GM21515 (cell line): ENCODE data around the gene PRKG1.
"Not testable (repeated sequence)": the region's sequence is repeated elsewhere in the genome, so short reads cannot be mapped to it uniquely, and the experiment has no call there.

ENCODE experiments used
- ATAC-seq: cut with Tn5 transposase; IDR thresholded peaks from one replicate; pipeline ENCODE4 v1.9.1; 2021; ENCODE audit not compliant: unreplicated experiment

Gene PRKG1

GRCh38 chr10:51419196-51420093 lies 345.2 kb downstream of the PRKG1 start:
- ATAC-seq, result no peak

GRCh38 chr10:51421853-51422252 lies 347.6 kb downstream of the PRKG1 start:
- ATAC-seq, result no peak

DNA sequence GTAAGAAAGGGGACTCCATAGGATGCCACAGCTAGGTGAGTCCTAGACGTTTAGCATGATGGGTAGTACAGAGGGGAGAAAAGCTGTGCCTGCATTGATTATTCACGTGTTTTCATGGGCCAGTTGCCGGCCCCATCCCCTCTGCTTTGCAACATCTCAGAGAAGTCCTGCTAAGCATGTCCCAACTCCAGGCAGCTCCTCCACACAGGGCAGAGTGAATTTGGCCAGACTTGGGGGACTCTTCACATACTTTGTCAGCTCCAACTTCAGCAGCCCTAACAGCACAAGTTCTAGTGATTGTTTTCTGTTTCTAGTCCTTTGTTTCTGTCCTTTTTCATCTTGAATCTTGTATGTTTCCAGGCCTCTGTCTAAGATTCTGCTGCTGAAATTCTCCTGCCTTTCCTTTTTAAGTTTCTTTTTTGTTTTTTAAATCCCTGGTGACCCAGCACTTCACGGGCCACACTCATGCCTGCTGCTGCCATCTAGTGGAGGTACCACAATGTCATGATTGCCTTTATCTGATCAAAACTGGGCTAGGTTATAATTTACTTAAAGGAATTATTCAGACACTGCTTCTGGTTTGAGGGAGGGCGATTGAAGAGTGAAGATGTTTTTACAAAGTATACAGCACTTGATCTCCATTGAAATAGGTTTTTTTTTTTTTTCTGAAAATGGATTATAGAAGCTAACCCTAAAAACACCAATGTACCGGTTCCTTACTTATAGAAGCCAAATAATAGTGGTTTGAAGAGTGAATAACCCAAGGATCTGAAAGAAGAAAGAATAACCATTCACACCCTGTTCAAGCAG lies 348.2 kb downstream of the PRKG1 start:
- peak; percentile 63 for ATAC-seq

GRCh38 chr10:51423121-51423452 lies 348.8 kb downstream of the PRKG1 start:
- no peak for ATAC-seq

- no peak for ATAC-seq
Measured at GRCh38 chr10:51425431-51425830, 351.1 kb downstream of the PRKG1 start.

- ATAC-seq, result no peak
Measured at GRCh38 chr10:51427758-51428157, 353.5 kb downstream of the PRKG1 start.

DNA sequence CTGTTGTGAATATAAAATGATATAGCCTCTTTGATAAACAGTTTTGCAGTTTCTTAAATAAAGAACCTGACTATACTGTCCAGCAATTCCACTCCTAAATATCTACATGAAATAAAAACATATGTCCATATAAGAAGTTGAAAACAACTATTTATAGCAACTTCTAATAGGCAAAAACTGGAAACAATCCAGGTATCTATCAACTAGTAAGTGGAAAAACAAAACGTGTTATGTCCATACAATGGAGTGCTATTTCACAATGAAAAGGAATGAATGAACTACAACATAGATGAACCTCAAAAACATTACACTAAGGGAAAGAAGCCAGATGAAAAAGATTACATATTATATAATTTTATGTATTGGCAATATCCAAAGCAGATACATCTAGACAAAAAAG lies 356.2 kb downstream of the PRKG1 start:
- no peak for ATAC-seq

GRCh38 chr10:51433949-51434475 lies 359.7 kb downstream of the PRKG1 start:
- ATAC-seq, result no peak

- ATAC-seq, result no peak
Measured at GRCh38 chr10:51436805-51437204, 362.5 kb downstream of the PRKG1 start.

- no peak for ATAC-seq
Measured at GRCh38 chr10:51439645-51440044, 365.4 kb downstream of the PRKG1 start.

- ATAC-seq, result no peak
Measured at GRCh38 chr10:51445588-51445987, 371.3 kb downstream of the PRKG1 start.

DNA sequence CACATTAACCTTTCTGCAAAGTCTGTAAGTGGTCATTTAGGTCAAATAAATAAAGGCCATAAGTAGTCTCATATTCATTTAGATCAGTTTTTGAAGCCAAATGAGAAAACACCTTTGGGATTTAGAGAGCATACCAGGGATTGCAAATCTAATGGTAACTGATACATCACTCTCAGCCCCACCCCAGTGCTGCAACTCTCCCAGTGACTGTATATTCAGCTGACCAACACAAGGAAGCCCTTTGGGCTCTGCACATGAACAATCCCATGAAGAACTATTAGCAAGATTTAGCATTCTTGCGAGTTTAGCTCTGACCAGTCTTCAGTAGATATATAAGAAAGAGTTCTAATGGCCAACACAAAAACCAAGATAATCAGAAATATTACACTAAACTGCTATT lies 372.8 kb downstream of the PRKG1 start:
- ATAC-seq, result no peak

GRCh38 chr10:51455762-51456161 lies 381.5 kb downstream of the PRKG1 start:
- not testable (repeated sequence) for ATAC-seq

- no peak for ATAC-seq
Measured at GRCh38 chr10:51459476-51459875, 385.2 kb downstream of the PRKG1 start.

DNA sequence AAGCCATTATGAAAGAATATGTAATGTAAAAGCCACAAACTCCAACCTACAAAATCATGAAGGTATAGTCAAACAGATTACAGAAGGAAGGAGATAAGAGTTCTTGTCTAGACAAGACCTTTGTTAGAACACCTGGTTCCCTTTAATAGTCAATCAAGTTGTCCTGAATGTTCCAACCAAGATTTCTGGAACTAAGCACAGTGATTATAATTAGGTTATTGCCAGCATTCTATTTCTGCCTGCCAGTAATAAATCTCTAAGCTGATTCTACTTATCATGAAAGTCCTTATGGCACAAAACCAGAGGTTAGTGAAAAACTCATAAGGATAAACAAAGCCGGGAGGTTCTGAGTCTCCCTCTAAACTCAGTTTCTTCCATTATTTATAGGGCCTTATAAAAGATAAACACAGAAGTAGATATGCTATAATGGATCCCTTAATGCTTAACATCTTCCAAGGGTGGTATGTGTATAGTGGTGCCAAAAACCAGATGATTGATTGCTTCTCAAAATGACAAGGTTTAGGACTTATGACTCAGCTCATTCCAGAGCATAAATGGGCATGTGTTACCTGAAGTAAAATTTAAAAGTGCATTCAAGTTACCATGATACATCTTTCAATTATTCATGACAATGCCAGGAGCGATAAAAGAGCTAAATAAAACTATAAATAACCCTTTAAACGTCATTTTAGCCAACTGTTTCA lies 387.9 kb downstream of the PRKG1 start:
- no peak for ATAC-seq

GRCh38 chr10:51468424-51468823 lies 394.1 kb downstream of the PRKG1 start:
- ATAC-seq, result no peak

DNA sequence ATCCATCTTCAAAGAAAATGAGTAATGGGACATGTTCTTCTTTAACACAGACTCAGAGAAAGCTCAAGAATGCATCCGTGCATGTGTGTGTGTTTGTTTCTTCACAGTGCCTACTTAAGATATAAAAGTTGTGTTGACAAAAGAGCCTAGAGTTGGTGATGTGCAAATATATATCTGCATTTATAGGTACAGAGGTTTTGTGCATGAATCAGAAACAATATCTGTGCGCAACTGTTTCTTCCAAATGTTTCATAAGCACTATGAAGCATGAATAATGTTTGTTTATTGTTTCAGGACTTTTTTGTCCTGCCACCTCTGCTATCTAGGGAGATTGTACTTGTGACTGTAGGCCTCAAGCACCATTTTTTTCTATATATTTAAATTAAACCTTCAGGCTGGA lies 395.4 kb downstream of the PRKG1 start:
- ATAC-seq, result no peak

DNA sequence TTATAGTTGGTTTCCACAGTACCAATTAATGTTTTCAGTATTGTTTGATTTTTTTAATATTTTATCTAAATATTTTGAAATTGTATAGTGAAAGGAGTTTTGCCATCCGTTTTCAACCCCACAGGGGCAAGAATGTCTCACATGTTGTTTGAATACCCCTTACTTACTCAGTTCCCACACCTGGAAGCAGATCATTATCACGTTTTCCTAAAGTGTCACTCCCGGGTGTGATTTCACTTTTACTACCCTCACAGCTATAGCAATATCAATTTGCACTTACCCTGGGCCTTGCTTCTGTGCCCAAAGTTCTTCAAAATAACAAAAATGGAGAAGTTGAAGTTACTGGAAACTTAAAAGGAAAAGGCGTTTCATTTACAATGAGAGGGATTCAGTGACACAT lies 397.0 kb downstream of the PRKG1 start:
- ATAC-seq, result no peak

- no peak for ATAC-seq
Measured at GRCh38 chr10:51472154-51472553, 397.9 kb downstream of the PRKG1 start.

DNA sequence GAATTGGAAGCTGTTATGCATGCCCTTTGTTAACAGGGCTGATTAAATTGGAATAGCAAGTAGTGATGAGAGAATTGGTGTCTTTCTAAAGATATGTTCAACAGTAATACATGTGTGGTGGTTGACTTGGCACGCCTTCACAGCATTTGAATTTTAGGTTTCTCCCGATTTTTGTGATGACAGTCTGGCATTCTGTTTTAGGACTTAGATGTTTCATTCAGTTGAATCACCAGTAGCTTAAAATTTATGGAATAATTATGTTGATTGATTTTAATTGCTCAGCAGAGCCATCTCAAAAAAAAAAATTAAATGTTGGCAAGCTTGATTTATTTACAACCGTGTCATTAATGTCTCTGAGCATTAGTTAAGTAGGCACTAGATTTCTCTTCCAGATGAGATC lies 405.4 kb downstream of the PRKG1 start:
- ATAC-seq, result no peak

DNA sequence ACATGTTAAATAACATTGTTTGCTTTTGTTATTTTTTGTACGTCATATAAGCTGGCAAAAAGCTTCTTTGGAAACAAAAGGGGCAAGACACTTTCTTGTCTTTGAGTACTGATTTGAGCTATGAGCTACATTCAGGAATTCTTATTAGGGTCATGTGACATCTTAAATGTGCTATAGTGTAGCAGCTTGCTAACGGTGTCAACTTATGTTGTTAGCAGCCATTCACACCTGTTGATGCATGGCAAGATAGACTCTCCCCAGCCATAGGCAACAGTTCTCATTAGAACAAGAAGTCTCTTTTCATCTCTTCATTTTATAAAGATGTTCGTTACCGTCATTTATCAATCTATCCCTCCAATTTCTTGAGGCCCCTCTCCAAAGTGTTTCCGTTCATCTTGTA lies 411.4 kb downstream of the PRKG1 start:
- no peak for ATAC-seq
